Skin epidermis (tissue), 12 donors: ENCODE data around the gene MAN2B2.
"Not testable (repeated sequence)": the region's sequence is repeated elsewhere in the genome, so short reads cannot be mapped to it uniquely, and the experiment has no call there.

ENCODE experiments used
- H3K27ac ChIP-seq, 21 experiments: fragments of 200-600 bp; sonication (generic) in 11 of 21; one replicate each; pipeline ENCODE4 v1.5.0; 2020; ENCODE audit warnings: mild to moderate bottlenecking in 3 of 21, inconsistent platforms in 2 of 21, moderate library complexity in 2 of 21
- H3K4me3 ChIP-seq, 7 experiments: fragments of 200-600 bp; sonication (generic) in 2 of 7; one replicate each; pipeline ENCODE4 v1.5.0; 2020; ENCODE audit warnings: inconsistent platforms in 2 of 7, mild to moderate bottlenecking in 2 of 7, moderate library complexity in 1 of 7

MAN2B2 gene

DNA sequence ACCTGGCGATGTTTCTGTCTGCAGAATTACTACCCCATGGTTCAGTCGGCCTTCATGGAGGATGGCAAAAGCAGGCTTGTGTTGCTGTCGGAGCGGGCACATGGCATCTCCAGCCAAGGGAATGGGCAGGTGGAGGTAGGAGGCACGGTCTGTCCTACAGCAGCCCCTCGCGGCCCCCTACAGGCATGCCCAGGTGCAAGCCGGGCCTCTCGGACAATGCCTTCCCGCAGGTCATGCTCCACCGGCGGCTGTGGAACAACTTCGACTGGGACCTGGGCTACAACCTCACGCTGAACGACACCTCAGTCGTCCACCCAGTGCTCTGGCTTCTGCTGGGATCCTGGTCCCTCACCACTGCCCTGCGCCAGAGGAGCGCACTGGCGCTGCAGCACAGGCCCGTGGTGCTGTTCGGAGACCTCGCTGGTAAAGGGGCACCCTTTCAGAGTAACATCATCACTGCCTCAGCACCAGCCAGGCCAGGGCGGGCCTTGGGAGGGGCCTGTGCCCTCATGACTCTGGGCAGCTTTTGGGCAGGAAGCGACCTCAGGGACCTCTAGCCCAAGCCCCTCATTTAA lies 36.0 kb downstream of the MAN2B2 start:
- H3K4me3 ChIP-seq: no peak overlapping the region

DNA sequence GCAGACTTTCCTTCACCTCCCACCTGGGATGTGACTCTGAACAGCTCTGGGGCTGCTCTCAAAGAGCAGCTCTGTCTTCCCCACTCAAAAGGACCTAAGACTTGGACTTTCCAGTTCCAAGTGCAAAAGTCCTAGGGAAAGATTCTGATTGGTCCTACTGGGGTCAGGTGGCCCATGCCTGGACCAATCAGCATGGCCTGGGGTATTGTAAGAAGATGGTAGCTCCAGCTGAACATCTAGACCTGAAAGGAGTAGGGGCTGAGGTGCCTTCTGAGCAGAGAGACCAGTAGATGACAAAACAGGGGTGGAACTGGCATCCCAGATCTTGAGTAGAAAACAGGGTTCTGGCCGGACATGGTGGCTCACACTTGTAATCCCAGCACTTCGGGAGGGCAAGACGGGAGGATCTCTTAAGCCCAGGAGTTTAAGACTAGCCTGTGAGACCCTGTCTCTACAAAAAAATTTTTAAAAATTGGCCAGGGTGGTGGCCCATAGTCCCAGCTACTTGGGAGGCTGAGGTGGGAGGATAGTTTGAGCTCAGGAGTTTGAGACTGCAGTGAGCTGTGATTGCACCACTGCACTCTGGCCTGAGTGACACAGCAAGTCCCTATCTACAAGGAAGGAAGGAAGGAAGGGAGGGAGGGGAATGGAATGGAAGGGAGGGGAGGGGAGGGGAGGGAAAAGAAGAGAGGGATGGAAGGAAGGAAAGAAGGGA lies 38.1 kb downstream of the MAN2B2 start:
- H3K27ac ChIP-seq: no peak overlapping the region
- H3K4me3 ChIP-seq: no peak overlapping the region

More for the DNA sequence above, 36.0 kb downstream of the MAN2B2 start:
- H3K27ac ChIP-seq: no peak overlapping the region

DNA sequence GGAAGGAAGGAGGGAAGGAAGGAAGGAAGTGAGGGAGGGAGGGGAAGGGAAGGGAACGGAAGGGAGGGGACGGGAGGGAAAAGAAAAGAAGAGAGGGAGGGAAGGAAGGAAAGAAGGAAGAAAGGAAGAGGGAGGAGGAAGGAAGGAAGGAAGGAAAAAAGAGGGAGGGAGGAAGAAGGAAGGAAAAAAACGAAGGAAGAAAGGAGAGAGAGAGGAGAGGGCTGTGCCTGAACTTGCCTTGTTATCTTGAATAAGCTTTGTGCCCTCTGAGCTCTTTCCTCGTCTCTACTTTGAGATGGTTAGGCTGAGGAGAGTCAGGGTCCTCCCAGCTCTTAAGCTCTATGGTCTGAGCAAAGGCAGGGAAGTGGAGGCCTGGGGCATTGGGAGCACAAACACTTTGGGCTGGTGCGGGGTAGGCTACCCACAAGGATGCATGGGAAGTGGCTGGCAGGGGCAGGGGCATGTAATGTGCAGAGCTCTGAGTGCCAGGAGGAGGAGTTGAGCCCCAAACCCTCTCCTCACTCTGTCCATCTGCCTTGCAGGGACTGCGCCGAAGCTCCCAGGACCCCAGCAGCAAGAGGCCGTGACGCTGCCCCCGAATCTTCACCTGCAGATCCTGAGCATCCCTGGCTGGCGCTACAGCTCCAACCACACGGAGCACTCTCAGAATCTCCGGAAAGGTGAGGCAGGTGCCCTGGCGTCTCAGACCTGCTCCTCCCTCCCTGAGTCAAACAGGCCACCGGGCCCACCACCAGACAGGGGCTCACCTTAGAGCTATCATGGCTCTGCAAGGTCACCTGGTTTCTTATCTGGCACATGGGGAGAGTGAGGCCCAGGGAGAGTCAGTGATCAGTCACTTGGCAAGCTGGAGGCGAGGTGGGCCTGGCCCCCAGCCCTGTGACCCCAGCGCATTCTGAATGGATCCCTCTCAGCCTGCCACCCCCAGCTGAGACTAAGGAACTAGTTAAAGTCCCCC lies 39.0 kb downstream of the MAN2B2 start:
- no peak overlapping the region for H3K27ac ChIP-seq
- no peak overlapping the region for H3K4me3 ChIP-seq

DNA sequence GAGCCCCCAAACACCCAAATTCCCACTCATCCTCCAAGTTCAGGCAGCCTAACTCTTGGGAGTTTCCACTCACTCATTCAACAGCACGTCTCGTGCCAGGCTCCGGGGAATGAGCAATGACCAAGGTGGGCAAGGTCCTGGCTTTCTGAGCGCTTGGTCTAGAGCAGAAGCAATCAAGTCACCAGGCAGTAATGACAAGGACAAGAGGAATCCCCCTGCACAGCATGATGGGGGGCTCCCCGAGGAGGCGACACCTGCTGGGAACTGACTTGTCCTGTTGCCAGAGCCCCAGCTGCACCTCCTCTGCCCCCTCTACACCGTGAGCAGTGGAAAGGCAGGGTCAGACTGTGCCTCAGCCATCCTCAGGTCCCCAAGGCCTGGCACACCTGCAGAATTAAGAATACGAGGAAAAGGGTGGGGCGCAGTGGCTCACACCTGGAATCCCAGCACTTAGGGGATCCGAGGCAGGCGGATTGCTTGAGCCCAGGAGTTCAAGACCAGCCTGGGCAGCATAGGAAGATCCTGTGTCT lies 39.8 kb downstream of the MAN2B2 start:
- Histone ChIP-seq H3K27ac (no peak overlapping the region), H3K4me3 (no peak overlapping the region)

DNA sequence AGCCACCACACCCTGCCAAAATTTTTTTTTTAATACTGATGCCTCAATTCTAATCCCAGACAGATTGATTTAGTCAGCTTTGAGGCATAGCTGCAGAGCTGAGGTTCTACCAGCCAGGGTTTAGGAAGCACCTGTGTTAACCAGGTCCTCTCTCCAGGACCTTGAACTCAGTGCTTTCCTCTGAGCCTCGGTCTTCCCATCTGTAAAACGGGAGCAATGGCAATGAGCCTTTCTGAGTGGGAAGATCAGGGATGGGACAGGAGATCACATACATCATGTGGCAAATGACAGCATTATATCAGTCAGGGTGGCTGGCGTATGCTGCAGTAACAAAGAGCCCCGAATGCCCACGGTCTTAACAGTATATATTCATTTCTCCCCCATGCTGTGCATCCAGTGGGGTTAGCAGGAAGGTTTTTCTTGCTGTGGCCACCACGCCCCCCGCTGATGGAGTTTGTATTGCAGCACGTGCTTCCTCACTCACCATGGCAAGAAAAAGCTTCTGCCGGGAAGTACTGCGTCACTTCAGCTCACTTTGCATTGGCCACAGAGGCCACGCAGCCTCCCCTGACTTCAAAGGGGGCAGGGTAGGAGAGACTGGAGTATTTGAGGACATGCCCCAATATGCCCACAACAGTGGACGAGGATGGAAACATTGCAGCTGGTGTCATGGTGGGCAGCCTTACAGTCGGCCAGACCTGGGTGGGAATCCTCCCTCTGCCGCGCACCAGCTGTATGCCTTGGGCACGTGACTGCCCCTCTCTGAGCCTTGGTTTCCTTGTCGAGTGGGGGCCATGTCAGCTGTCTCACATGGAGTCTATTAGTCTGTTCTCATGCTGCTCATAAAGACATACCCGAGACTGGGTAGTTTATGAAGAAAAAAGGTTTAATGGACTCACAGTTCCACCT lies 41.4 kb downstream of the MAN2B2 start:
- Histone ChIP-seq H3K4me3 (no peak overlapping the region), H3K27ac (no peak overlapping the region)

DNA sequence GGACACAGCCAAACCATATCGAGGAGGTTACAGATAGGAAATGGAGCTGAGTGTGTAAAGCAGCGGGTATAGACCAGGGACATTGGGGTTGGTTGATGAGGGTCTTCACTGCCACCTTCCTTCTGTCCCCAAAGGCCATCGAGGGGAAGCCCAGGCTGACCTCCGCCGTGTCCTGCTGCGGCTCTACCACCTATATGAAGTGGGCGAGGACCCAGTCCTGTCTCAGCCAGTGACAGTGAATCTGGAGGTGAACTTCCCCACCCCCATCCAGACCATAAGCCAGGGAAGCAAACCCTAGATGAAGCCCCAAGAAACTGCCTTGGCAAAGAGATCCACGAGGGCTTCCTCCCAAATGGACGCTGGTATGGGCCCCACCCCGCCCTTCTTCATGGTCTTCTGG lies 42.3 kb downstream of the MAN2B2 start:
- Histone ChIP-seq H3K27ac (no peak overlapping the region), H3K4me3 (no peak overlapping the region)

DNA sequence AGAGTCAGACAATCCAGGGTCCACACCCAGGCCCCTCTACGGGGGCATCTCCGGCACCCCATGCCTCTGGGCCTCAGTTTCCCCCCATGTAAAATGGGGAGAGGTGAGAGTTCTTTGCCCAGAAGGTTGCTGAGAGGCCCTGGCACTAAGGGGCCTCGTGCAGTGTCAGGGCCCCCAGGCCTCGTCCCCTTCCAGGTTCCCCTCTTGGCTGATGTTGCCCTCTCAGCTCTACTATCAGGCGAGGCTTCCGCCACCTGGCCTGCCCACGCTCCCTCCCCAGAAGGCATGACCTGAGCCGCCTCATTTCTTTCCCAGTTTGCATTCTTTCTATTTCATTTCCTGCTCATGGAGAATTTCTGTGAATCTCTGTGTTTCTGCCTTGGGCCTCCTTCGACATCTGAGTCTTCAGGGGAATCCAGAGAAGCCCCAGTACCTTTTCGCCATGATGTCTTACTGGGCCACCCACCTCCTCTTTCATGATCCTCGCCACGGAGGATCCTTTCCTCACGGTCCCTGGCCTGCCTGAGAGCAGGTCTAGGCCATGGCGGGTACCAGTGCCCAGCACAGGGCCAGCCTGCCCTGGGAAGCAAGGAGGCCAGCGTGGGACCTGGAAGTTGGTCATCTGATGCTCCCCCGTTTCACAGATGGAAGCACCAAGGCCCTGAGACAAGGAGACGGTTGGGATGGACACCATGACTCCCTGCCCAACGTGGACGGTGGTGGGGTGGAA lies 43.6 kb downstream of the MAN2B2 start:
- no peak overlapping the region for H3K4me3 ChIP-seq

DNA sequence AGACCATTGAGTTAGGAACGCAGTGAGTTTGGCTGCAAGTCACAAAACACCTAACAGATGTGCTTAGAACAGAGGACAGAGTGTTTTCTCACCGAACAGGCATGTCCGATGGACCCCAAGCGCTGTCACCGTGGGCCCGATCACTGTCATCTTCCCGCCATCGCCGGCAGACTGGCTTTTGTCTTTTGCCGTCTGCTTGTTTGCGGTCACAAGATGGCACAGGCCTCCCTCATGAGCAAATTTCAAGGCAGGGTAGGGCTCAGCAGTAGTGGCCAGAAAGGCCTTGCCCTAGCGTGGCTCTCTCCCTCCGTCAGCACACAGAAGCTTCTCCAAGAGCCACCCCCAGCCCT lies 44.1 kb downstream of the MAN2B2 start:
- Histone ChIP-seq H3K27ac (no peak overlapping the region), H3K4me3 (no peak overlapping the region)

More for the DNA sequence above, 43.6 kb downstream of the MAN2B2 start:
- H3K27ac ChIP-seq: no peak overlapping the region

DNA sequence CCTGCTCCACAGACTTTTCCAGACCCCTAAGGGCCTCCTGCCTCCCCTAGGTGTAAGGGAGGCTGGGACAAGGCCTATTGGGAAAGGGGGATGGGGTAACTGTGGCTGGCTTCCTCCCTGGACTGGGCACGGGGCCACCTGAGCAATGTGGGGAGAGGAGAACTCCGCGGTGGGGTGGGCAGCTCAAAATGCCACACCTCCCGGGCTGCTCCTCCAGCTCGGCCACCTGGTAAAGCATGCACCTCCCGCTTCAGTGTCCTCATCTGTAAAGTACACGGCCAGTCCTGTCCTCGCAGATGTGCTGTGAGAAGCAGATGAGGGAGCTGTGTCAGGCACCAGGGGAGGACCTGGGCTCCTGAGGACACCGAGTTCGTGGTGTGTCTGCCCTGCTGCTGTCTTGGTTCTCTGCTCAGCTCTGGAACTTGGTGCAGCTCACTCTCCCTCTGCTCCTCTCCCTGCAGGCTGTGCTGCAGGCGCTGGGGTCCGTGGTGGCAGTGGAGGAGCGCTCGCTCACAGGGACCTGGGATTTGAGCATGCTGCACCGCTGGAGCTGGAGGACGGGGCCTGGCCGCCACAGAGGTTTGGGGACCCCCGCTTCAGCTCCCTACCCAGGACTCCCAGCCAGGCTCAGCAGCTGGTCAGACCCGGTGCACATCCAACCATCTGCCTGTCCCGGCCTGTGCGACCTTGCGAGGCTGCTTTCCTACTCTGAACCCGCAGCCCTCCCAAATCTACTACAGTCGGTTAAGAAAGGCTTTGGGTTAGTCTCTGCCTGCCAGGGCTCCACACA lies 44.7 kb downstream of the MAN2B2 start:
- Histone ChIP-seq H3K4me3 (no peak overlapping the region), H3K27ac (no peak overlapping the region)

DNA sequence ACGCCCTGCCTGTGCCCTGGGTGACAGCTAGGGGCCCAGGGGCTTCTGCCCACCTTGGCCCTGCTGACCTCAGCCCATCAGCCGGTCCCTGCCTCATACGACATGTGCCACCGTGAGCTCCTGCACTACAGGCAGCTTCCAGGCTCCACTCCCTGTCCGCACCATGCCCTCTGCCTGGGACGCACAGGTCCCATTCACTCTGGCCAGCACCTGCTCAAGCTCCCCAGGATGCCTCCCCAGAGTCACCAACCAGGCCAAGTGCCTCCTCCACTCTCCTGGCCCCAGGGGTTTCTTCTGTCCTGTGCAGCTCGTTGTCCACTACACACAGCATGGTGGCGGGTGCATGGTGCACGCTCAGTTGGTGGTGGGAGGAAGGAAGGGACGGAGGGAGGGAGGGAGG lies 45.3 kb downstream of the MAN2B2 start:
- Histone ChIP-seq H3K27ac (no peak overlapping the region), H3K4me3 (no peak overlapping the region)

DNA sequence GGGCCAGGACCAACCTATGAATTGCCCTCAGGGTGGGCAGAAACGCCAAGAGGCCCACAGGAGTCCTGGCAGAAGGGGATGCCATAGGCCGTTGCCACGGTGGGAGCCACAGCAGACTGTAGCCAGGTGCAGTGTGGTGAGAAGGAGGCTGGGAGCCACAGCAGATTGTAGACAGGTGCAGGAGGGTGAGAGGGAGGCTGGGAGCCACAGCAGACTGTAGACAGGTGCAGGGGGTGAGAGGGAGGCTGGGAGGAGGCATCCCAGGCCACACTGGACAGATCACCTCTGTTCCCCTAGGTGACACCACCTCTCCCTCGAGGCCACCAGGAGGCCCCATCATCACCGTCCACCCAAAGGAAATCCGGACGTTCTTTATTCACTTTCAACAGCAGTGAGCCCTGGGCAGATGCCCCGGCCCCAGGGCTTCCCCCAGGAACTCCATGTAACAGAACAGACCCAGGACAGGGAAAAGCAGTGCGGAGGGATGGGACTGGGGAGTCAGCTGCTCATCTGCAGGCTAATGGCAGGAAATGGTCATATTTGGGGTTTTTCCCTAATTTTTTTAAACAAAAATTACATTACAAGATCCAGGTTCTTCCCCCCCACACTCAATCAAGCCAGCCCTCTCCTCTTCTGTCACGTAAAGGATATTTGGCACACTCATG lies 46.0 kb downstream of the MAN2B2 start:
- no peak overlapping the region for H3K27ac ChIP-seq
- no peak overlapping the region for H3K4me3 ChIP-seq

DNA sequence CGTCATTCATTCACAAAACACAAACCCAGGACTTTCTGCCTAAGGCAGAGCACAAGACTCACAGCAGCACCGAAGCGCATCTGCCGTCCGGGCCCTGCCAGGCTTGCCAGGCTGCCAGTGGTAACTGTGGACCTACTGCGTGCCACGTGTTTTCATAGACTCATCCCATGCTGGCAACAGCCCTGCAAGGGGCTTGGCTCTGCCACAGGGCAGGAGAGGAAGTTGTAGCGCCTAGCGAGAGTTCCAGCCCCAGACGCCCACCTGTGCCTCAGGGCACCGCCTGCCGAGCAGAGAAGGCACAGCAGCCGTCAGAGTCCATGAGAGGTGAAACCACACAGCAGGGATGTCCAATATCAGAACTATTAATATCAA lies 46.6 kb downstream of the MAN2B2 start:
- H3K27ac ChIP-seq: no peak overlapping the region
- no peak overlapping the region for H3K4me3 ChIP-seq

DNA sequence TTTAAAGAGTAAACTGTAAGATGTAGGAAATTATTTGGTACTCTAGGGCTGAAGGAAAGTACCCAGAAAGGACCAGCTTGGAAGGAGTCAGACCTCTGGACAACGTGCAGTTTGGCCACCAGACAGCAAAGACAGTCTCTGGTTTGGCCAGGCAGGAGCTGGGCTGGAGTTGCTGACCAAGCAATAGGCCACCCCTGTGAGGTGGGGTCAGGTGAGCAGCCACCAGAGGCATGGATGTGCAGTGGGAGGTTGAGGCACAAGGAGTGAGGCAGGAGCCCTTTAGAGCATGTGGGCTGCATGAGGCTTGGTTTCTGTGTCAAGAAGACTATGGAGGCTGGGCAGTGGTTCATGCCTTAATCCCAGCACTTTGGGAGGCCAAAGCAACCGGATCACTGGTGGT lies 47.8 kb downstream of the MAN2B2 start:
- Histone ChIP-seq H3K27ac (no peak overlapping the region), H3K4me3 (no peak overlapping the region)

DNA sequence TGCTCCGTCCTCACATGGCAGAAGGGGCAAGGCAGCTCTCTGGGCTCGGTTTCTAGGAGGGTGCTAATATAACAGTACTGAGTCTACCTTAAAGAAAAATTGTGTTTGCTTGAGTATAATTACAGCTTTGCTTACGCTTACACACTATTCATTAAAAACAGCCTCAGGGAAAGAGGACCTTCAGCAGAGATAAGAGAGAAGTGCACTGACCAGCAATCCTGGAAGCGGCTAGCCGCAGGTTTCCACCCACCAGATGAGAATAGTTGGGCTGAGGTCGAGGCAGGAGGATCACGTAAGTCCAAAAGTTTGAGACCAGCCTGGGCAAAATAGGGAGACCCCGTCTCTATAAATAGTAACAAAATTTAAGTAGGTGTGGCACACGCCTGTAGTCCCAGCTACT lies 50.3 kb downstream of the MAN2B2 start:
- Histone ChIP-seq H3K27ac (no peak overlapping the region), H3K4me3 (no peak overlapping the region)

DNA sequence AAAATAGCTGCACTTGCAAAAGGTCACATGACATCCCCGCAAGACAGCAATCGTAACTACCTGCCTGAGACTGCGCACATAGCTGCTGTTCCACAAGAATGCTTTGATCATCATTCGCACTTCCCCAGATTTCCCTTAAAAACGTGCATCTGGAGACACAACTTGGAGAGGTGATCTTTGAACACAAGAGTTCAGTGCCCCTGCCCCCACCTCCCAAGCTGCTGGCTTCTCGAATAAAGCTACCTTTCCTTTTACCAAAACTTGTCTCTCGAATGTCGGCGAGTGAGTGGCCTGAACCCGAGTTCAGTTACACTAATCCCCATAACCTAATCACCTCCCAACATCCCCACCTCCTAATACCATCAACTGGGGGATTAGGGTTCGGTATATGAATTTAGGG lies 51.1 kb downstream of the MAN2B2 start:
- Histone ChIP-seq H3K27ac (no peak overlapping the region), H3K4me3 (no peak overlapping the region)

DNA sequence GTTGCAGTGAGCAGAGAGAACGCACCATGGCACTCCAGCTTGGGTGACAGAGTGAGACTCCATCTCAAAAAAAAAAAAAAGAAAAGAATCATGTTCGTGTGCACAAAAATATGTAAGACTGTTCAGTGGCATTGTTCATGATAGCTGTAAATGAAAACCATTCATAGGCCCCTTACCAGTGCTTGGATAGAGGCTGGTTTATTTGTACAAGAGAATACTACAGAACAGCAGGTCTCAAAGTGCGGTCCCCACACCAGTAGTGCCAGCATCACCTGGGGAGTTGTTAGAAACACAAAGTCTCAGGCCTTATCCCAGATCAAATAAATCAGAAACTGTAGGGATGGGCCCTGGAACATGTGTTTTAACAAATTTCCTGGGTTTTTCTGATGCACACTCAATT lies 52.8 kb downstream of the MAN2B2 start:
- Histone ChIP-seq H3K4me3 (no peak overlapping the region), H3K27ac (no peak overlapping the region)

DNA sequence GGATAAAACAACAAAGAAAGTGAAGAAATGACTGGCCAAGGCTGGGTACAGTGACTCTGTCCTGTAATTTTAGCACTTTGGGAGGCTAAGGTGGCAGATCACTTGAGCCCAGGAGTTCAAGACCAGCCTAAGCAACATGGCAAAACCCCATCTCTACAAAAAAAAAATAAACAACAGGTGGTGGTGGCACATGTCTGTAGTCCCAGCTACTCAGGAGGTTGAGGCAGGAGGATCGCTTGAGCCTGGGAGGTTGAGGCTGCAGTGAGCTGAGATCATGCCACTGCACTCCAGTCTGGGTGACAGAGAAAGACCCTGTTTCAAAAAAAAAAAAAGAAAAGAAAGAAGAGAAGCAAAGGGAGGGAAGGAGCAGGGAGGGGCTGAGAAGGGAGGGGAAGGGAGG lies 53.5 kb downstream of the MAN2B2 start:
- not testable (repeated sequence) for H3K4me3 ChIP-seq, H3K27ac ChIP-seq

DNA sequence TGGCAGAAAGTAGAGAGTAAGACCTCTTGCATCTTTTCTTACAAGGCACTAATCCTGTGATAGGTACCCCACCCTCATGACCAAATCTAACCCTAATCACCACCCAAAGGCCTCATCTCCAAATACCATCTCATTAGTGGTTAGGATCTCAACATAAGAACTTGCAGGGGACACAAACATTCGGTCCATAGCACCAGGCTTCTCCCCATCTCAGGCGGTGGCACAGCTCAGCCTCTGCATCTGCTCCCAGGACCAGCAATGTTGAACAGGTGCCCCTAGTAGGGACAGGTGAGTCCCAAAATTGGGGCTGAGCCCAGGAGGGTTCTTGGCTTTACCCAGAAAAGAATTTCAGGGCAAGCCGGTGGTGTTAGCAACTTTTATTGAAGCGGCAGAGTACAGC lies 57.1 kb downstream of the MAN2B2 start:
- Histone ChIP-seq H3K27ac (no peak overlapping the region), H3K4me3 (no peak overlapping the region)
